Measurements from ENCODE around the gene ARL6IP4.

The ARL6IP4 gene

DNA sequence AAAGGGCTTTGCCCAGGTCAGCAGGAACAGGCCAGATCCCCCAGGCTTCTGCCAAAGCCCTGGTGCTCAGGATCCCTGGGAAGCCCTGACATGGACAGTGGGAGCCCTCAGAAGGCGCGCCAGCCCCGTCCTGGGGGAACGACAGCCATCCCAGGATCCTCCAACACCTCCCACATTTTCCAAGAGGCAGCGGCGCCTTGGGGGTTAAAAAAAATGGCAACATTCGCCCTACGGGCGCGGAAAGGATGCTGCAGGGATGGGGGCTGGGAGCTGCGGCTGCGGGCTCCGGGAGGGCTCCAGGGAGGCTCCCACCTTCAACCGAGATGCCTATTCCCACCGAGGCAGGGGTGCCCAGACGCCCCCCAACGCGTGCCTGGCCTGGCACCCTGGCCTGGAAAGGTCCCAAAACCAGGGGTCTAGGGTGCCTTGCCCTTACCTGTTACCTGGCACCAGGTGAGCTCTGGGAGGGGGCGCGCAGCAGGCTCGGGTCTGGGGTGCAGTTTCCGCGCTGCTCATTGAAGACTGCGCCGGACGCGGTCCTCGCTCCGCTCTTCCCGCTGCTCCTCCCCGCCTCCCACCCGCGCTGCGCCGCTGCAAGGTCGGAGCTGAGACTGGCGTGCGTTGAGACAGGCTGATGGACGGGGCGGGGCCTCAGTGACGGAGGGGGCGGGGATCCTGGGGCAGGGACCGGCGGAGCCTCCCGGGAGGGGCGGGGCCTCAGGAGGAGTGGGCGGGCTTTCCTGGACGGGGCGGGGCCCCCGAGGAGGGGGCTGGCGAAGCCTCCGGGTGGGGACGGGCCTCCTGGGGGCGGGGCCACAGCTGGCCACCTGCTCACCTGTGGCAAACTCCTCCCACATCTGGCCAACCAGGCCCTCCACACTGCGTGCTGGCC is 14.4 kb upstream of the ARL6IP4 start, which contains the start of gene ABCB9:
Gene ABCB9 (minus strand): TSS at position 613 of the 892 bp plus-strand sequence. CDS start 6,228 bp downstream, outside the sequence.
- TF ChIP-seq, protein P1, sequence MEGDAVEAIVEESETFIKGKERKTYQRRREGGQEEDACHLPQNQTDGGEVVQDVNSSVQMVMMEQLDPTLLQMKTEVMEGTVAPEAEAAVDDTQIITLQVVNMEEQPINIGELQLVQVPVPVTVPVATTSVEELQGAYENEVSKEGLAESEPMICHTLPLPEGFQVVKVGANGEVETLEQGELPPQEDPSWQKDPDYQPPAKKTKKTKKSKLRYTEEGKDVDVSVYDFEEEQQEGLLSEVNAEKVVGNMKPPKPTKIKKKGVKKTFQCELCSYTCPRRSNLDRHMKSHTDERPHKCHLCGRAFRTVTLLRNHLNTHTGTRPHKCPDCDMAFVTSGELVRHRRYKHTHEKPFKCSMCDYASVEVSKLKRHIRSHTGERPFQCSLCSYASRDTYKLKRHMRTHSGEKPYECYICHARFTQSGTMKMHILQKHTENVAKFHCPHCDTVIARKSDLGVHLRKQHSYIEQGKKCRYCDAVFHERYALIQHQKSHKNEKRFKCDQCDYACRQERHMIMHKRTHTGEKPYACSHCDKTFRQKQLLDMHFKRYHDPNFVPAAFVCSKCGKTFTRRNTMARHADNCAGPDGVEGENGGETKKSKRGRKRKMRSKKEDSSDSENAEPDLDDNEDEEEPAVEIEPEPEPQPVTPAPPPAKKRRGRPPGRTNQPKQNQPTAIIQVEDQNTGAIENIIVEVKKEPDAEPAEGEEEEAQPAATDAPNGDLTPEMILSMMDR (conservative IDR thresholded peaks at IDR 0.05) = no peak
- H3K27ac ChIP-seq = peak within 1 kb of the TSS; percentile 62; the same call in 1 of the 2 replicates

DNA sequence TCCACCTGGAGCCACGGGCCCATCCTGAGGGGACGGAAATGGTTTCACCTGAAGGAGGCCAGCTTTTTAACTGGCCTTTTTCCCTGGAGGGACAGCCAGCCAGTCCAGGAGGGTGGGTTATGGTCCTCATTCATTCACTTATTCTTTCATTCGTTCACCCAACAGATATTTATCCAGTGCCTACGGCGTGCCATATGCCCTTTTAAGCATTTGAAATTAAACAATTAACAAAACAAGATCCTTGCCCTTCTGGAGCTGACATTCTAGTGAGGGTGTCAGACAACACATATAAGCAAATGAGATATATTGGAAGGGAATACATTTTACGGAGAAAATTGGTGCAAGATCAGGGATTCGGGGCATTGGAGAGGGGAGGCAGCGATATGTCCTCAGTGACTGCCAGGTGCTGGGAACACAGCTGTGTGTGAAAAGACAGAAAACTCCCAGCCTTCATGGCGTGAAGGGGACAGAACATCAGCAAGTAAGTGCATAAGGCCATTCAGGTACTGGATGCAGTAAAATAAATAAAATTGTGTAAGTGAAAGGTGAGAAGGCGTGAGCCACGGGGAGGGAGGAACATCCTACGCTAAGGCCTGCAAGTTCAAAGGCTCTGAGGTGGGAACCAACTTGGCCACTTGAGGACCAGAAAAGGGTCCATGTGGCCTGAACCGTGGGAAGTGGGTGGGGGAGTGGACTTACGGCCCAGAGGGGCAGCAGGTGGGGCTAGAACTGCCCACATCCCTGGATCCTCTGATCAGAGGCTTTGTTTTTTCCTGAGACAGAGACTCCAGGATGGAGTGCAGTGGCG is 13.5 kb upstream of the ARL6IP4 start:
- TF ChIP-seq, protein P1 (conservative IDR thresholded peaks at IDR 0.05) = no peak
- H3K27ac ChIP-seq = peak overlapping the region; percentile 19; the same call in 1 of the 2 replicates

DNA sequence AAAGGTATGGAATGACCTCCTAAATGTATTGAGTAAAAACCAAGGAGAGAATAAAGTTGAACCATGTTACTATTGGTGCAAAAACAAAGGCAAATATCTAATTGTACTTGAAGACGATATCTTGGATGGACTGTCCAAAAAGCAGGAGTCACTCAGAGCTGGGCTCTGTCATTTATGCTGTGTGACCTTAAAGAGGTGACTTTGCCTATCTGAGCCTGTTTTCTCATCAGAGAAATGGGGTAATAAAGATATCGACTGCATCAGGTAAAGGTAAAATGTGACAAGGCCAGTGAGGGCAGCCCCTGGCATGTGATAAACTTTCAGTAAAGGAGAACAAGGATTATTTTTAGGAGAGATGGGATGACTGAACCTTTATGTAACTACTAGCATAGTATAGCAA is 12.4 kb upstream of the ARL6IP4 start:
- TF ChIP-seq, protein P1 (conservative IDR thresholded peaks at IDR 0.05) = no peak
- H3K27ac ChIP-seq = no peak overlapping the region

DNA sequence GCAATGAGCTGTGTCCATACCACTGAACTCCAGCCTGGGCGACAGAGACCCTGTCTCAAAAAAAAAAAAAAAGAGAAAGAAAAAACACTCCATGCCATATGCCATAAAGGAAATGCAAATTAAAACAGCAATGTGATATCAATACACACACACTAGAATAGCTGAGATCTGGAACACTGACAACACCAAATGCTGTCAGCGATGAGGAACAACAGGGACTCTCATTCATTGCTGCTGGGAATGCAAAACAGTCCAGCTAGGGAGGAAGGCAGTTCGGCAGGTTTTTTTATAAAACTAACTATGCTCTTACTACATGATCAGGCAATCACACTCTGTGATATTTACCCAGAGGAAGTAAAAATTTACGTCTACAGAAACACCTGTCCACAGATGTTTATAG is 10.8 kb upstream of the ARL6IP4 start:
- TF ChIP-seq, protein P1 (conservative IDR thresholded peaks at IDR 0.05) = no peak
- H3K27ac ChIP-seq = peak overlapping the region; percentile 26

DNA sequence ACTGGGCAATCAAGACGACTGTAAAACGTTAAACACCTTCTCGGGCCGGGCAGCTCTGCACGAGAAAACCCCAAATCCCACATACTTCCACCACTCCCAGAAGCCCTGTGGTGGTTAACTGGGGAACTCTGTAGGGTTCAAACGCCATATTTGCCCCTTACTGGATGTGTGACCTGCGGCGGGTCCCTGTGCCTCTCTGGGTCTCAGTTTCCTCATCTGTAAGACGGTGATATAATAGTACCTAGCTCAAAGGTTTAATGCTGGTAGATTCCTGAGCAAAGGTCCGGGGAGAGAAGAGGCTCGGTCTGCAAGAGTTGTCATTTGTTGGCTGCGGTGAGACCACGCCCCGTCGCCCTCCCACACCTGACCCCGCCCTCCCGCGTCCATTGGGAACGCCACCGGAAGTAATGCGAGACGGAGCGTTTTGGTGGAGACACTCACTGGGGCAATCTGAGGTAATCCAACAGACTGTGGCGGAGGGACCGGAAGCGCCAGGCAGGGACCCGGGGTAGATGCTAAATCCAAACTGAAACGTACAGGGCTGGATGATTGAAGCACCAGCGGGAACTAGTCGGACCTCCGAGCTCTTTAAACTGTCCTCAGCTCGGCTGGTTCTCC is 6.1 kb upstream of the ARL6IP4 start:
- peak overlapping the region; percentile 99 for H3K27ac ChIP-seq
- TF ChIP-seq, protein P1 (conservative IDR thresholded peaks at IDR 0.05) = no peak

DNA sequence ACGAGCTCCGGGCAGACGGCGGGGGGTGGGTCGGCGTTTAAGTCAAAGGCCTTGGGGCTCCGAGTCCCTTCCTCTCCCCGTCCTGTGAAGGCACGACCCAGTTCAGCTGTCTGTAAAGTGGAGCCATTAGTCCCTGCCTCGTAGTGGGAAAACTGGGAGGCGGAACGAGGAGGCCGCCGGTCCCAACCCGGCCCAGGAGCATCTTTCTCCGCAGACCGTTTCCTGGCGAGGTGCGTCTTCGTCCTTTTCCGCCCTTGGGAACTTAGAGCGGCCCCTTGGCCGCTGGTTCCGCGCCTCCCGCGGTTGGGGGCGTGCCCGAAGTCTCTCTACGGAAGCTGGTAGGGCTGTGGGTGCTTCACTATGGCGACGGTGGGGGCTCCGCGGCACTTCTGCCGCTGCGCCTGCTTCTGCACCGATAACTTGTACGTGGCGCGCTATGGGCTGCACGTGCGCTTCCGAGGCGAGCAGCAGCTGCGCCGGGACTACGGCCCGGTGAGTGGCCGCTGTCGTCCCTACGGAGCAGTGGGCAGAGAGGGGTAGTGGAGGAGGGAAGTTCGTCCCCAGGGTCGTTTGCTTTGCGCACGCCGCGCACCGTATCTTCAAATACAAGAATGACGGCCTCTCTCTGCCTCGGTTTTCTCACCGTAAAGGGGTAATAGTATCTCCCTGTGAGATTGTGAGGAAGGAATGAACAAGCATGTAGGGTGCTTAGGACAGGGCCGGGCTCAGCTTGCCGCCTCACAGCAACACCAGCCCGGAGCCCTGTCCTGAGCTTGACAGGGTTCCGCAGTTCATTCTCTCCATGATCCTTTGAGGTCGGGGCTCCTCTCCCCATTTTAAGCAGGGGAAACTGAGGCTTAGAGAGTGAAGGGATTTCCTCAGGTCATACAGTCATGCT is 5.3 kb upstream of the ARL6IP4 start, which contains the start of gene OGFOD2:
Gene OGFOD2 (plus strand): TSS at position 353 of the 898 bp plus-strand sequence. CDS start 8 bp downstream, at position 361.
- TF ChIP-seq, protein P1 (conservative IDR thresholded peaks at IDR 0.05) = no peak
- H3K27ac ChIP-seq = peak within 1 kb of the TSS; percentile 99
